ENCODE results near the gene RFC5.
A peak's percentile ranks its signal among the peaks of the same experiment; 100 is the strongest.

The RFC5 gene

GRCh38 chr12:118035190-118036041 is 18.9 kb downstream of the RFC5 start:
- no peak overlapping the region for H3K4me3 ChIP-seq (ENCODE audit: low read depth, low read length)
- peak; percentile 46 for DNase-seq (ENCODE audit: low read depth)

GRCh38 chr12:118036672-118037411 is 20.3 kb downstream of the RFC5 start:
- H3K4me3 ChIP-seq (ENCODE audit: low read depth, low read length) = no peak overlapping the region
- no peak for DNase-seq (ENCODE audit: low read depth)
- TF ChIP-seq CTCF (IDR thresholded peaks at IDR 0.05; ENCODE audit: low read depth, low read length, missing control alignments) = no peak

More at GRCh38 chr12:118035190-118036041, 18.9 kb downstream of the RFC5 start:
- no peak for TF ChIP-seq CTCF (IDR thresholded peaks at IDR 0.05; ENCODE audit: low read depth, low read length, missing control alignments)

- TF ChIP-seq CTCF (IDR thresholded peaks at IDR 0.05; ENCODE audit: low read depth, low read length, missing control alignments) = no peak
- no peak overlapping the region for H3K4me3 ChIP-seq (ENCODE audit: low read depth, low read length)
- DNase-seq (ENCODE audit: low read depth) = no peak
Observed at GRCh38 chr12:118038137-118038536, 21.6 kb downstream of the RFC5 start.

GRCh38 chr12:118042091-118042490 is 25.6 kb downstream of the RFC5 start:
- DNase-seq (ENCODE audit: low read depth) = no peak
- no peak for TF ChIP-seq CTCF (IDR thresholded peaks at IDR 0.05; ENCODE audit: low read depth, low read length, missing control alignments)
- H3K4me3 ChIP-seq (ENCODE audit: low read depth, low read length) = no peak overlapping the region

- no peak for TF ChIP-seq CTCF (IDR thresholded peaks at IDR 0.05; ENCODE audit: low read depth, low read length, missing control alignments)
- DNase-seq (ENCODE audit: low read depth) = no peak
- H3K4me3 ChIP-seq (ENCODE audit: low read depth, low read length) = no peak overlapping the region
Observed at GRCh38 chr12:118044075-118044474, 27.6 kb downstream of the RFC5 start.

- TF ChIP-seq CTCF (IDR thresholded peaks at IDR 0.05; ENCODE audit: low read depth, low read length, missing control alignments) = no peak
- DNase-seq (ENCODE audit: low read depth) = no peak
Observed at GRCh38 chr12:118044577-118044976, 28.1 kb downstream of the RFC5 start.

More at GRCh38 chr12:118044577-118044976, 28.1 kb downstream of the RFC5 start:
- no peak overlapping the region for H3K4me3 ChIP-seq (ENCODE audit: low read depth, low read length)

All from GM12864 (cell line).